ENCODE results near the gene KIAA0825. TPM values are rescaled to one million over a fixed set of nuclear protein-coding genes. Genes with fewer than 3 reads are reported as not detected.
"Not testable (repeated sequence)": the region's sequence is repeated elsewhere in the genome, so short reads cannot be mapped to it uniquely, and the experiment has no call there.

The KIAA0825 gene
- total RNA-seq, 2 experiments from 2014 or later = 0.68 to 0.69 TPM

DNA sequence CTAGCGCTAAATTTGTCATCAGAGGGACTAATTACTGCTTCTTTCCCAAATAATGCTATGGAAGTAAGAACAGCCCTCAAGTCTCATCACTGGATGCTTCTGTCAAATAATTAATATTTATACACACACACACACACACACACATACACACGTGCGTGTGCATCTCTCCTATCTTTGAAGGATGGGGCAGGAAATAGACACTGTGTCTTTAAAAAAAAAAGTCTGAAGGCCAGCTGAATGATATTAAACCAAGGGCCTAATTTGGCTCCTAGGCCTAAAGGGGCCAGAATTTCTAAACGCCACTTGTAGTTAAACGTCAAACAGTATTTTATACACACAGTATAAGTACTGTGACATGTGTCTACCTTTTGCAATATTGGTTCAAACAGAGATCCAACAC lies 3.4 kb upstream of the KIAA0825 start:
- Mint-ChIP-seq H3K27ac (no peak overlapping the region), H3K4me3 (no peak overlapping the region), H3K9me3 (no peaks in the 10 kb centered on the region), H3K27me3 (no peaks in the 10 kb centered on the region), H3K36me3 (peaks cover 3% of the 10 kb centered on the region), H3K4me1 (ENCODE audit: low read depth) (peaks cover 35% of the 10 kb centered on the region)
- ChIA-PET POLR2A (no interaction called here), CTCF (interaction anchor here (0.7 kb wide), 1 partner anchor 97 kb away, joined by 3 read pairs; no protein-coding TSS in a partner anchor)
- intact Hi-C loops (cut with micrococcal nuclease) = no loop called here
- DNase-seq = no peak

DNA sequence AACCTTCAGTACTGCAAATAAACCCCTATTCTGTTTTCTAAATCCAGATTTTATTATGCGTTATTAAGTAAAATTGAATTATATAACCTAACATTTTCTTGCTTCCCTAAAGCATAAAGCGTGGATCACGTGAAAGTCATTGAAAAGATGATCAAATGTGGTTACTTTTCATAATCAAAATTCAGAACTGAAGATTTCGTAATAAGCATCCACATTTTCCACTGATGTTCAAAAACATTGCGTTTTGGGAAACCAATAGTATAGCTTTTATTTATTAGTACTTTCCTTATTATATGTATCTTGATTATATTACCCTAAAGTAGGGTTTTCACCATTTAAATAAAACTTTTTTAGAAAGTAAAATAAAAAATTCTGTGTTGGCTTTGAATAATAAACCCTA lies 1.9 kb upstream of the KIAA0825 start:
- H3K27me3 Mint-ChIP-seq = no peaks in the 10 kb centered on the region
- H3K36me3 Mint-ChIP-seq = peaks cover 3% of the 10 kb centered on the region
- peaks cover 39% of the 10 kb centered on the region for H3K4me1 Mint-ChIP-seq (ENCODE audit: low read depth)
- no peak for DNase-seq
- peak overlapping the region; percentile 94 for H3K4me3 Mint-ChIP-seq
- intact Hi-C loops (cut with micrococcal nuclease) = no loop called here
- CTCF ChIA-PET = no interaction called here
- POLR2A ChIA-PET = no interaction called here
- no peak overlapping the region for H3K27ac Mint-ChIP-seq
- H3K9me3 Mint-ChIP-seq = no peaks in the 10 kb centered on the region

DNA sequence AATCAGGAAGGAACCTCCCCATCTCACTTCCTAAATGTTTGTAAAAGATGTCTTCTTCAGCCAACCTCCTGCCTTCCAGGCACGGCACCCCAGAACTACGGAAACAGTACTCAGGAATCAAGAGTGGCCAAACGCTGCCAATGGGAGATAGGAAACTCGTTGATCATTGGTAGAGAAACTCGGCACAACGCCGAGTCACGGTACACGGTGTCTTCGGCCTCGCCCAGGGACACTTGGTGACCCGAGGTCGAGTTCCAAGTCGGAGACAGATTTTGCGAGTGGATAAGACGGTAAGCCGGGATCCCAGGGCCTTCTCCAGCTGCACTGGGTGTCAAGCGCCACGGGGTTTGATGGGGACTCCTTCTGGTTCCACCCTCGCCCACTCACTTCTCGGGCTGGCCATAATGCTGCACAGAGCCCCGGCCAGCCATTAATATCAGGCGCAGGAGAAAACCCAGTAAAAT lies 343 bp downstream of the KIAA0825 start:
- DNase-seq = no peak
- H3K4me1 Mint-ChIP-seq (ENCODE audit: low read depth) = peaks cover 38% of the 10 kb centered on the region
- H3K4me3 Mint-ChIP-seq = peak overlapping the region; percentile 94
- intact Hi-C loops (cut with micrococcal nuclease) = loop anchor here (1.0 to 5.0 kb wide), 6 partner anchors 69 to 1344 kb away; partner anchors contain the start of gene ELL2
- peak overlapping the region; percentile 94 for H3K27ac Mint-ChIP-seq
- POLR2A ChIA-PET = interaction anchor here (1.2 kb wide), 1 partner anchor 43 kb away, joined by 4 read pairs; no protein-coding TSS in a partner anchor
- H3K27me3 Mint-ChIP-seq = no peaks in the 10 kb centered on the region
- H3K9me3 Mint-ChIP-seq = no peaks in the 10 kb centered on the region
- H3K36me3 Mint-ChIP-seq = peaks cover 3% of the 10 kb centered on the region
- CTCF ChIA-PET = interaction anchor here (0.7 to 2.2 kb wide), 4 partner anchors 13 to 120 kb away, joined by 3 to 8 read pairs (median 4); no protein-coding TSS in a partner anchor

DNA sequence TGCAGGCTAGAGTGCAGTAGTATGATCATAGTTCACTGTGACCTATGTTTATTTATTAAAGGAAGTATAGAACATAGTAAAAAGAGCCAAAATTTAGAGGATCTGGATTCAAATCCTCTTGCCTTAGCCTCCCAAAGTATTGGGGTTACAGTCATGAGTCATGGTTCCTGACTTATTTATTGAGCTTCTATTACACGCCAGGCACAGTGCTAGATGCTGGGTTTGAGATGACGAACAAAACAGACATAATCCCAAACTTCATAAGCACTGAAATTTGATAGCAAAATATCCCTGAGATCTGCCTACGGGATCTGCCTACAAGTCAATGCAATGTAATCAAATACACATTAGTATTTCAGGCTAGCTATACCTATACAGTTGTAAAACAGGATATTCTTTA lies 2.5 kb downstream of the KIAA0825 start:
- Mint-ChIP-seq H3K4me1 (ENCODE audit: low read depth) (peaks cover 28% of the 10 kb centered on the region), H3K4me3 (no peak overlapping the region), H3K9me3 (no peaks in the 10 kb centered on the region), H3K27me3 (no peaks in the 10 kb centered on the region), H3K27ac (no peak overlapping the region), H3K36me3 (peaks cover 3% of the 10 kb centered on the region)
- ChIA-PET CTCF (interaction anchor here (0.8 kb wide), 1 partner anchor 32 kb away, joined by 4 read pairs; no protein-coding TSS in a partner anchor), POLR2A (no interaction called here)
- intact Hi-C loops (cut with micrococcal nuclease) = loop anchor here (5.0 kb wide), 3 partner anchors 71 to 1346 kb away; partner anchors contain the start of gene ELL2
- DNase-seq = no peak

DNA sequence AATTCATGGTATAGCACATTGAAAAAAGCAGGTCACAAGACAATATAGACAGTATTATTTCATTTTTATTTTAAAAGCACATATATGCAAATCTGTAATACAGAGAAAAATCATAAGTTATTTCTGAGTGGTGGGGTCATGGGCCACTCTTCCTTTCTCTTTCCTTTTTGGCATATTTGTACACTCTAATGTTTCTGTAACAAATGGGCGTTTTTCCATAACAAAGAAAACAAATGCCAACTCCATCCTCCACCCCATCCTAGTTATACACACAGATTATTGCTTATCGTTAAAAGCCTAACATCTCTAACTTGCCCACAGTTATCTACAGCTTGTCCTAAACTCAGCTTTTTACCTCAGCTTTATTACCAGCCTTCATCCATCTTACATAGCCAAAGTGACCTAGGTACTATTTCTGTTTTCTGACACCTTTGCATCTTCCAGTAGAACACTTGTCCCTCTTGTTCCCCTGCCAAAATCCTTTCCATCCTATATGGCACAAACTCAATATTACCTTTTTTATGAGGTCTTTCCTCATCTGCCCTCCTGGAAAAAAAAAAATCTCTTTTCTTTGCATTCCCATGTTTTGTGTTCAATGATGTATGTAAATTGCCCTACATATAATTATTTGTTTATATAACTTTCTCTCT lies 4.1 kb downstream of the KIAA0825 start:
- POLR2A ChIA-PET = no interaction called here
- Mint-ChIP-seq H3K4me1 (ENCODE audit: low read depth) (peaks cover 24% of the 10 kb centered on the region), H3K4me3 (no peak overlapping the region), H3K27me3 (no peaks in the 10 kb centered on the region), H3K27ac (no peak overlapping the region), H3K36me3 (peaks cover 3% of the 10 kb centered on the region), H3K9me3 (no peaks in the 10 kb centered on the region)
- intact Hi-C loops (cut with micrococcal nuclease) = no loop called here
- DNase-seq = no peak
- CTCF ChIA-PET = interaction anchor here (1.0 kb wide), 2 partner anchors 89 to 234 kb away, joined by 3 to 4 read pairs; no protein-coding TSS in a partner anchor

DNA sequence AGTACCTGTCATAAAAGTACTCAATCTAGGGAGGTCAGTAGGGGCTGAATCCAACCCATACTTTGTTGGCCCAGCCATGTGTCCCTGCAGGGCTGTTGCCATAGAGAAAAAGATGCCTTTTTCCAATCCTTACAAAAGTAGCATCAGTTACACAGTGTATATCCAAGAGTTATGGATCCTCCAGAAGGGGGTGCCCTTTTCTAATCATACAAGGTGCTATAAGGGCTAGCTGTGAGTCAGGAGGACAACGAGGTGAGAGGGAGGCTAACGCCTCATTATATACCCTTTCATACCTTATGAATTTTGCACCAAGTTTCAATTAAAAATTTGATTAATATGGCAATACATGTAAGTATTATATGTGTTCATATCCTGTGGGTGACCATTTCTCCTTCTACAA lies 4.8 kb downstream of the KIAA0825 start:
- no peak overlapping the region for H3K4me3 Mint-ChIP-seq
- no peak for DNase-seq
- no peaks in the 10 kb centered on the region for H3K9me3 Mint-ChIP-seq
- H3K27ac Mint-ChIP-seq = no peak overlapping the region
- no peaks in the 10 kb centered on the region for H3K27me3 Mint-ChIP-seq
- ChIA-PET POLR2A (no interaction called here), CTCF (interaction anchor here (1.0 kb wide), 2 partner anchors 89 to 234 kb away, joined by 3 to 4 read pairs; no protein-coding TSS in a partner anchor)
- peaks cover 22% of the 10 kb centered on the region for H3K4me1 Mint-ChIP-seq (ENCODE audit: low read depth)
- intact Hi-C loops (cut with micrococcal nuclease) = loop anchor here (1.0 kb wide), 2 partner anchors 125 to 237 kb away; no protein-coding TSS in a partner anchor
- H3K36me3 Mint-ChIP-seq = no peaks in the 10 kb centered on the region

DNA sequence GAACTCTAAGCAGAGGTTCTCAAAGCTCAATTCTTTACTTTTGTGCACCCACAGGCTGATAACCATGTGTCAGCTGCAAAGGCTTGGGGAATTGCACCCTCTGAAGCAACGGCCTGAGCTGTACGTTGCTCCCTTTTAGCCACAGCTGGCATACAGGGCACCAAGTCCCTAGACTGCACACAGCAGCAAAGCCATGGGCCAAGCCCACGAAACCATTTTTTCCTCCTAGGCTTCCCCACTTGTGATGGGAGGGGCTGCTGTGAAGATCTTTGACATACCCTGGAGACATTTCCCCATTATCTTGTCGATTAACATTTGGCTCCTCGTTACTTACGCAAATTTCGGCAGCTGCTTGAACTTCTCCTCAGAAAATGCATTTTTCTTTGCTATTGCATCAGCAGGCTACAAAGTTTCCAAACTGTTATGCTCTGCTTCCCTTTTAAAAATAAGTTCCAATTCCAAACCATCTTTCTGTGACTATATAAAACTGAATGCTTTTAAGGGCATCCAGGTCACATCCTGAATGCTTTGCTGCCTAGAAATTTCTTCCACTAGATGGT lies 23.0 kb downstream of the KIAA0825 start:
- ChIA-PET CTCF (no interaction called here), POLR2A (no interaction called here)
- no peak for DNase-seq
- Mint-ChIP-seq H3K9me3 (peaks cover 12% of the 10 kb centered on the region), H3K36me3 (peaks cover 4% of the 10 kb centered on the region), H3K27ac (no peak overlapping the region), H3K4me1 (ENCODE audit: low read depth) (no peaks in the 10 kb centered on the region), H3K27me3 (no peaks in the 10 kb centered on the region), H3K4me3 (no peak overlapping the region)
- intact Hi-C loops (cut with micrococcal nuclease) = no loop called here

DNA sequence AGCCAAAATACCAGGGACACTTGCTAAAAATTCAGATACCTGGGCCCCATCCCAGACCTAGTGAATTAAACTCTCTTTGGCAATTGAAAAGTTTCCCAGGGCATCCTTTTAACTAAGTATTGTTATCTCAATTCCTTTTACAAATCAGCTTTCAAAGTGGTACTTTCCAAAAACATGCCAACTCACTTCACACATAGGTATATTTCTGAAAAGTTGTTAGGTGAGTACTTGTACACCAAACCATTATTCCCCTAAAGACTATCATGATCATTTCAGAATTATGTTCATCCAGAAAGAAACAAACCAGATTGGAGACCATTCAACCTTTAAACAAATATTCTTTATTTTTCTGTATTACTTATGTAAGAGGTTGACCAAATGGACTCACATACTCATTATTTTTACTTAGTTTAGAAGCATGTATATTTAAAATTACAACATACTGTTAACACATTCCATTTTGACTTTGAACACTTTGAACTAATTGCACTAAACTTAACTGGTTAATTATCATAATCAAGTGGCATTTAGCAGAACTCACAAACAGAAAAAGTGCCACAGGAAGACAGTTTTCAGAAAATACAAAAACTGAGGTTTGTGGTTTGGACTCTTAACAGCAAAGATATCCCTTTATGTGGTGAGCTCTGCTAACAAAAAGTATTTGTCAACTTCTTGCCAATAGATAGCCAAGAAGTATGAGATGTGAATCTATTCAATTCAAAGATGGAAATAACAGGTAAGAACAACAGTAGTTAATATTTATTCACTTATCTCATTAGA lies 40.7 kb downstream of the KIAA0825 start:
- H3K4me1 Mint-ChIP-seq (ENCODE audit: low read depth) = peaks cover 42% of the 10 kb centered on the region
- H3K4me3 Mint-ChIP-seq = no peak overlapping the region
- DNase-seq = no peak
- no peaks in the 10 kb centered on the region for H3K27me3 Mint-ChIP-seq
- ChIA-PET CTCF (no interaction called here), POLR2A (no interaction called here)
- H3K36me3 Mint-ChIP-seq = peaks cover 1% of the 10 kb centered on the region
- no peaks in the 10 kb centered on the region for H3K9me3 Mint-ChIP-seq
- H3K27ac Mint-ChIP-seq = peak overlapping the region; percentile 25
- intact Hi-C loops (cut with micrococcal nuclease) = loop anchor here (1.0 to 5.0 kb wide), 3 partner anchors 42 to 215 kb away; no protein-coding TSS in a partner anchor

DNA sequence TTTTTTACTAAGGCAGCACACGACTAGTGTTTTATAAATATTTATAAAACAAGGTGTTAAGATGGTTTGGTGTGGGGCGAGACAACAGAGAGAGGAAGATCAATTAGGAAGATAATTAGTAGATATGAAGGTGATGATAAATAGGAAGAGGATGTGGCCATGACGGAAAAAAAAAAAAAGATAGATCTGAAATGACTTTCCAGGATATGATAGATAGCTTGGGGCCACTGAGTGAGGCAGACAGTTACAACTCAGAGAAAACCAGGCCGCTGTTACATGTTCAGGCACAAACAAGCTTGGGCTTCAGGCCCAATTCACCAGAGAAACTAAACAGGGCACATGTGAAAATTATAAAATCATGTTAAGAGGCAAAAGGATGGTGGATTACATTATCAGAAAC lies 43.2 kb downstream of the KIAA0825 start:
- Mint-ChIP-seq H3K9me3 (no peaks in the 10 kb centered on the region), H3K4me1 (ENCODE audit: low read depth) (peaks cover 42% of the 10 kb centered on the region), H3K4me3 (no peak overlapping the region), H3K27me3 (no peaks in the 10 kb centered on the region), H3K36me3 (no peaks in the 10 kb centered on the region), H3K27ac (peak overlapping the region; percentile 88)
- DNase-seq = peak; percentile 36
- CTCF ChIA-PET = interaction anchor here (0.6 to 1.8 kb wide), 4 partner anchors 25 to 162 kb away, joined by 3 to 6 read pairs (median 4); no protein-coding TSS in a partner anchor
- intact Hi-C loops (cut with micrococcal nuclease) = loop anchor here (5.0 kb wide), 2 partner anchors 188 to 217 kb away; no protein-coding TSS in a partner anchor
- POLR2A ChIA-PET = interaction anchor here (1.4 kb wide), 1 partner anchor 43 kb away, joined by 4 read pairs; the partner anchor contains the start of genes KIAA0825 and SLF1

DNA sequence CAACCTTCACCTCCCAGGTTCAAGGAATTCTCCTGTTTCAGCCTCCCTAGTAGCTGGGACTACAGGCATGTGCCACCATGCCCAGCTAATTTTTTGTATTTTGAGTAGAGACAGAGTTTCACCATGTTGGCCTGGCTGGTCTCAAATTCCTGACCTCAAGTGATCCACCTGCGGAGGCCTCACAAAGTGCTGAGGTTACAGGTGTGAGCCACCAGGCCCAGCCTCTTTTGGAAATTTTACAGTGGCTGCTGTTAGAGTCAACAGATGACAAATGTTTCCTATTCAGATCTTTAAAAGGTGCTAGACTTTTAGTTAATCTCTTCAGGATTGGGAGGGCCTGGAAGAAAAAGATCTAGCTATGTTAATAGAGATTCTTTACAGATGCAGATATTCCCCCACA lies 45.1 kb downstream of the KIAA0825 start:
- H3K36me3 Mint-ChIP-seq; intact Hi-C loops (cut with micrococcal nuclease); DNase-seq; POLR2A ChIA-PET; H3K27me3 Mint-ChIP-seq; H3K27ac Mint-ChIP-seq; H3K9me3 Mint-ChIP-seq; H3K4me3 Mint-ChIP-seq: not testable (repeated sequence)
- peaks cover 35% of the 10 kb centered on the region for H3K4me1 Mint-ChIP-seq (ENCODE audit: low read depth)
- CTCF ChIA-PET = interaction anchor here (1.8 kb wide), 1 partner anchor 49 kb away, joined by 6 read pairs; no protein-coding TSS in a partner anchor

DNA sequence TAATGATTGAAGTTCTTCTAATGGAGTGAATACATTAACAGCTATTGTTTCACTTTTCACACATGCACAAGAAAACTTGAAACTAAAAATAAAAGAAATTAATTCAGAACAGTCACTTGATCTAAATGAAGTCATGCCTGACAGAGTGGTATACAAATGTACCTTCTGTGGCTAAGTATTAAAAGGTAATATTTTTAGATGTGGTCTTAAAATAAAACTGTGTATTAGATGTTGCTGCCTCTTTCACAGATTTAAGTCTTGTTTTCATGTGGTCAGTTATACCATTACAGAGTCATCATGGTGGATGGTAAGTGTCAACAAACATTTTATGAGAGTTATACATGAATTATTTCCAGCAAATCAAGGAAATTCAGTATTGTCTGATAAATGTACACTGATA lies 47.0 kb downstream of the KIAA0825 start:
- no peak for DNase-seq
- H3K4me3 Mint-ChIP-seq = no peak overlapping the region
- H3K4me1 Mint-ChIP-seq (ENCODE audit: low read depth) = peaks cover 21% of the 10 kb centered on the region

DNA sequence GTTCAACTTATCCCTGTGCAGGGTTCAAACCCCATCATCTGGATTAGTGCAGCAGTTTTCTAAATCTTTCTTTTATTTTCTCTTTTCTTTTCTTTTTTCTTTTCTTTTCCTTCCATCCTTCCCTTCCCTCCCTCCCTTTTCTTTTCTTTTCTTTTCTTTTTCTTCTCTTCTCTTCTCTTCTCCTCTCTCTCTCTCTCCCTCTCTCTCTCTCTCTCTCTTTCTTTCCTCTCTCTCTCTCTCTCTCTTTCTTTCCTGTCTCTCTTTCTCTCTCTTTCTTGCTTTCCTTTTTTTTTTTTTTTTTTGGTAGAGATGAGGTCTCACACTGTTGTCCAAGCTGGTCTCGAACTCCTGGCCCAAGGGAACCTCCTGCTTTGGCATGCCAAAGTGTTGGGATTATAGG lies 53.6 kb downstream of the KIAA0825 start:
- Mint-ChIP-seq H3K27ac (no peak overlapping the region), H3K4me1 (ENCODE audit: low read depth) (no peaks in the 10 kb centered on the region), H3K36me3 (no peaks in the 10 kb centered on the region), H3K27me3 (no peaks in the 10 kb centered on the region), H3K4me3 (no peak overlapping the region), H3K9me3 (no peaks in the 10 kb centered on the region)
- ChIA-PET POLR2A (no interaction called here), CTCF (no interaction called here)
- DNase-seq = no peak
- intact Hi-C loops (cut with micrococcal nuclease) = no loop called here

More for the DNA sequence above, 47.0 kb downstream of the KIAA0825 start:
- intact Hi-C loops (cut with micrococcal nuclease) = no loop called here
- Mint-ChIP-seq H3K9me3 (no peaks in the 10 kb centered on the region), H3K36me3 (no peaks in the 10 kb centered on the region), H3K27me3 (no peaks in the 10 kb centered on the region), H3K27ac (no peak overlapping the region)
- ChIA-PET POLR2A (no interaction called here), CTCF (no interaction called here)

Measured in activated CD4-positive, alpha-beta memory T cell treated with anti-CD3 and anti-CD28 coated beads for 36 hours (primary cell).